GM21786 (cell line): ENCODE results near the gene EXD2.
"Not testable (repeated sequence)": the region's sequence is repeated elsewhere in the genome, so short reads cannot be mapped to it uniquely, and the experiment has no call there.

Experiments
- ATAC-seq: cut with Tn5 transposase; IDR thresholded peaks from one replicate; pipeline ENCODE4 v1.9.1; 2021; ENCODE audit not compliant: unreplicated experiment

The EXD2 gene, protein sequence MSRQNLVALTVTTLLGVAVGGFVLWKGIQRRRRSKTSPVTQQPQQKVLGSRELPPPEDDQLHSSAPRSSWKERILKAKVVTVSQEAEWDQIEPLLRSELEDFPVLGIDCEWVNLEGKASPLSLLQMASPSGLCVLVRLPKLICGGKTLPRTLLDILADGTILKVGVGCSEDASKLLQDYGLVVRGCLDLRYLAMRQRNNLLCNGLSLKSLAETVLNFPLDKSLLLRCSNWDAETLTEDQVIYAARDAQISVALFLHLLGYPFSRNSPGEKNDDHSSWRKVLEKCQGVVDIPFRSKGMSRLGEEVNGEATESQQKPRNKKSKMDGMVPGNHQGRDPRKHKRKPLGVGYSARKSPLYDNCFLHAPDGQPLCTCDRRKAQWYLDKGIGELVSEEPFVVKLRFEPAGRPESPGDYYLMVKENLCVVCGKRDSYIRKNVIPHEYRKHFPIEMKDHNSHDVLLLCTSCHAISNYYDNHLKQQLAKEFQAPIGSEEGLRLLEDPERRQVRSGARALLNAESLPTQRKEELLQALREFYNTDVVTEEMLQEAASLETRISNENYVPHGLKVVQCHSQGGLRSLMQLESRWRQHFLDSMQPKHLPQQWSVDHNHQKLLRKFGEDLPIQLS

DNA sequence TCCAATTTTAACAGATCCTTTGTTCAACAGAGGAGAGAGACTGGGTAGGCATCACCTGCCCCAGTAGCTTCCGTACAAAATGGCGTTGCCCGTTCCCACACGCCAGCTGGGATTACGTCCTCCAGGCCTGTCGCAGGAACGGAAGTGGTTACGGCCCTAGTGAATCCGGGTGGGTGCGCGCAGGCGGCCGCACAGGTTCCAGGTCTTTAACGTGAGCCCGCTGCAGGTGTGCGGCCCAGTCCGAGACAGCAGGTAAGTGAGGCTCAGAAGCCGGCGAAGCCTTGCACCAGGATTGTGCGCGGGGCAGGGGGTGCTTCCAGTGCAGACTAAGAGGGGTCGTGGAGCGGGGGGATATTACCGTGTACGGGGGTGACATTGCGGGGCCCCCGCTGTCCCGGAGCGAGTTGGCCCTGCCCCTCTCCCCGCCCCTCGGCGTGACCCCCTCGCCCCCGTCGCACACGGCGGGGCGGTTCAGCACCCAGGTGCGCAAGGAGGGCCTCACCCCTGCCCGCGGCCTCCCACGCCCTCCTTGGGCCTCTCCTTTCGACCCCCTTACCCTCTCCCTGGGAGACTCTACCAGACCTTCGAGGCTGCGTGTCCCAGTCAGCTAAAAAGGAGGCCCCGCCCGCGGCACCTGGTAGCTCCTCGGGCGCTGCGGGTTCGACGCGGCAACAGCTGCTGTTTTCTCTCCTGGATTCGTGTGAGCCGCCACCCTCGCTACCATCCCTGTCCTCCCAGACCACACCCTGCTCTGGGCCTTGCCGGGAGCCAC lies at the start of gene EXD2:
Gene EXD2, plus strand, starts transcription at position 159 of the 772 bp plus-strand sequence. CDS start 17,973 bp downstream, outside the sequence.
- peak; percentile 84 for ATAC-seq

DNA sequence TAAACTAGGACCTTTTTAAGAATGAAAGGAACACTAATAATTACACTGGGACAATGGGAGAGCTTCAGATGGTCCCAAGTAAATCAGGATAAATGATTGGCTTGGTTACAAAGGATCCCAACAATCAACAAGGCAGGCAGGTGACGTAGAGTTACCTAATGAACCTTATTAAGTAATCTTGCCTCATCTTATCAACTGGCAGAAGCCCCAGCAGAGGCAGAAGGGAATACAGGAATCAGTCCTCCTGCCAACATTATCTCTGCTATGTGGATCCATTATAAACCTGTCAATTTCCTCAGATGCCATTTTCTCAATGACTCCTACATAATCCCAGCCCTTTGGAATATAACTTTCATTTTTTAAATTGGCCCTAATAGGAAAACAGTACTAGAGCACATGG lies 49.7 kb upstream of the EXD2 start:
- no peak for ATAC-seq

DNA sequence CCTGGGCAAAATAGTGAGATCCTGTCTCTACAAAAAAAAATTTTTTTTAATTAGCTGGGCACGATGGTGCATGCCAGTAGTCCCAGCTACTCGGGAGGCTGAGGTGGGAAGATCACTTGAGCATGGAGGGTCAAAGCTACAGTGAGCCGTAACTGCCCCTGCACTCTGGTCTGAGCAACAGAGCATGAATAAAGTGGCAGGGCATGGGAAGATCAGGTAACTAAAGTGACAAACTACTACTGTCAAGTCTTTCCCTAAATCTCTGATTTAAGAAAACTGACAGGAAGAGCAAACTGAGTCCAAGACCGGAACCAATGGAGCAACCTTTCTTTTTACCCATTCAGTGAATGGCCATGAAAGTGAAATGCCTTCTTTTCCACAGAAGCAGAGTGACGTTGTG lies 49.2 kb upstream of the EXD2 start:
- no peak for ATAC-seq

DNA sequence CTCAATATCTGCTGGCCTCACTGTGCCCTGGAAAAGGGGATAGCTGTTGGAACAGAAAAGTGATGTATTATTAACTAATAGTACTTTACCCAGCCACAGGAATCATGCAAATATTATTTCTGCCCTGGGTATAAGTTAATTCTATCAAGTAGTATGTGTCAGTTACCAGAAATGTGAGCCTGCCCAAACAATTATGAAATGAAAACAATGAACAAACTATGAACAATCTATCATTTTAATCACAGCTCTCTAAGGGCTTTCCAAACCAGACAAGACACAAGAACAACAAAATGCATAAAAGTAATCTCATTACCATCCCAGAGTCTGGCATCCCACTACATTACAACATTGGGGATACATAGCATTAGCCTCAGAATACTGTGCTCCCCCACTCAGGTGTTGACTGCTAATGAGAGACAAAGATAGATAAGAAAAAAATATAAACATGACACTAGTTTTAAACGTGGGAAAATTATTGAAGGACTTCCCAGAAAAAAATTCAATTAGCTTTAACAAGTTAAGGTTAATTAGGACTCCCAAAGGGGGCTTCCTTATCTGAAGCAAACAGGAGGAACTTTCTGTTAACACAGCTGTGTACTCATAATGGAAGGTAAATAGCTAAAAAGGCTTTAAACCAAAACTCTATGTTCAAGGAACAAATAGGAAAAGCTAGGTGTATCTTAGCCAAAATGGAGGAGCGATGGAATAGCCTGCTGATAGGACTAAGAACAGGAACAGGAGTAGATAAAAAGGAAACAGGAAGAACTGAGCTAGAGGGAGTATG lies 41.6 kb upstream of the EXD2 start:
- no peak for ATAC-seq

DNA sequence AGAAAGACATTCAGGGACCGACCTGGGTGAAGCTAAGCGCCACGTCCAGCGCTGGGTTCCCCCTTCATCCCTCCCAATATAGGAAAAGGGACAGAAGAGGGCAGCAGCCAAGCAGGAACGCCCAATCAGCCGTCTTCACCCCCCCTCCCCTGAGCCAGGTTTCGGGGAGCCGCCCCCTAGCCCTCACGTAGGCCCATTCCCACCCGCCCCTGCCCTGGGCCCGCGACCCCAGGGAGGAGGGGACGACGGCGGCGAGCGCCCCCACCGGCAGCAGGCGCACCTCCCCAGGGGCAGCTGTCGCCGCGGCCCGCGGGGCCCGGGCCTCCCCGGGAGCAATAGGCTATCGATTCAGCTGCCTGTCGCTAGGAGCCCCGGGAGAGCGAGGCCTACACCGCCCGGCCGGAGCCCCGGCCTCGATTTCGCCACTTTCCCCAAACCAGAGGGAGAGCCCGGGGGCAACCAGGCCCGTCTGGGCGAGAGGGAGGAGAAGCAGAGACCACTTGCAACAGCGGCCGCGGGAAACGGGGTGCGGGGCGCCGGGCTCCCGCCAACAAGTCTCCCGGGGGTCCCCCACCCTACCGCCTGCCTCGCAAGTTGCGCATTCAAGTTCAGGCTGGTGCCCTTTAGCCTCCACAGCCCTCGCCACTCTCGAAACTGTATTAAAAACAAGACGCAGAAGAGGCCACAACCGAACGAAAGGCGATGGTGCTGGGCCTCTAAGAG lies 39.7 kb upstream of the EXD2 start:
- ATAC-seq = no peak

DNA sequence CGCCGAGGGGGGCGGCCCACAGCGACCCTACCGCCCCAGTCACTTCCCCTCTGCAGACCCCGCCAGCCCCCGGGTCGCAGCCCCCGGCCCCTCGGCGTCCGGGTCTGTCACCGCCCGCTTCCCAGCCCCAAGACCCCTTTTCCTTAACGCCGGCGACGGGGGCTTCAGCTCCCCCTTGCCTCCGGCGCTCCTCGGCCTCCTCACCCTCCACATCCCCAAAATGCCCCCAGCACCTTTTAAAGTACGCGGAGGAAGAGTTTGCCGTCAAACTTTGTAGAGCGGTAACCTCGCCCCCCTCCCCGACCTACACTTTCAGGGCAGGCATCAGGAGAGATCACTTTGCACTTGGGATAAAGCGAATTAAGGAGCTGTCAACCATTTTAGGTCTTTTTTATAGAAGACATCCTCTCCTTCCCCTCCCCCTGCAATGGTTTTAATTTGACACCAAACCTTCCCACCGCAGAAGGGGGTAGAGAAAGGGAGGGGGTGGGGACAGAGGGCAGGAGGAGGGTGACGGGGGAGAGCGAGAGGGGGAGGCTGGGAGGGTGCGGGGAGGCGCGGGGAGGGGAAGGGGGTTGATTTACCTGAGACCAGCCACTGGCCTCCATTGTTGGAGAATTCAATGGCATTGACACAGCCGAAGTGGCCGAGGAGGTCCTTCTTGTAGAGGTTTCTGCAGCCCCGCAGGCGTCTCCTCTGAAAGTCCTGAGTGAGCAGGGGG lies 39.0 kb upstream of the EXD2 start:
- ATAC-seq = peak; percentile 2

DNA sequence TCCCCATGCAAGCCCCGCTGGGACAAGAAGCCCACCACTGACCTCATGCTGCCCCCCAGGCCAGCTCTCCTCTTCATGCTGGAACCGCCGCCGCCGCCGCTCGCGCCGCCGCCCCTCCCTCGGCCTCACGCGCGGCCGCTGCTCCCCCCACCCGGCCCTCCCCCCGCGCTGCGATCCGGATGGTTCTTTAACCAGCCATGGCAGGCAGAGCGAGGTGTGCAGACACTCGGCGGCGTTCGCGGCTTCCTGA lies 38.5 kb upstream of the EXD2 start, which contains the start of gene DCAF5:
Gene DCAF5, minus strand, starts transcription at position 218 of the 250 bp plus-strand sequence. Its CDS starts 141 bp downstream, at position 77.
- ATAC-seq = no peak

DNA sequence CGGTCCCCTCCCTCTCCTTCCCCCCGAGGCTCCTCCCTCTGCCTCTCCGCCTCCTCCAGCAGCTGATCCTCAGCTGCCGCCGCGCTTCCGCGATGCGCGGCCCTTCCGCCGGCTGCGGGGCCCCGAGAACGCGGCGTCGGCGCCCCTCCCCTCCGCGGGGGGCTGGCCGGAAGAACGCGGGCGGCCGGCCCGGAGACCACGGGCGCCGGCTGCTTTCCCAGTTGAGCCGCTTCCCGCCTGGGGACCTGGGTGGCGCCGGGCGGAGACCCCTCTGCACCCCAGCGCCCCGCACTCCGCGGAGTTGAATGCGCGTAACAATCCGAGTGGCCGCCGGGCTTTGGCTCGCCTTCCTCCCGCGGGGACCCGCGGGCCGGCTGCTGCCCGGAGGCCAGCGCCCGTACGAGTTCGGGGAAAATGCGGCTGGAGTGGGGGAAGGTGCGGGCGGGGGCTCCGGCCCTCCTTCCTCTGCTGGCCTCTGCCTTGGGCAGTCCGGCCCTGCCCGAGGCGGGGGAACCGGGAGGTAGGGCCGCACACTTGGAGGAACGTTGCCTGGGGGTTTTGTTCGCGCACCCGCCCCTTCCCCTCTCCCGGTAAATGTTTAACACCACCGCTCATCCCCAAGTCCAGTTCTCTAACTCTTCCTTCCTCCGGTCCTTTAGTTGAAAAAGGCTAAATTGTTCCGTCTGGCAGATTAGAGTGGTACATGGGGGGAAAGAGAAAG lies 38.0 kb upstream of the EXD2 start:
- ATAC-seq = peak; percentile 81

DNA sequence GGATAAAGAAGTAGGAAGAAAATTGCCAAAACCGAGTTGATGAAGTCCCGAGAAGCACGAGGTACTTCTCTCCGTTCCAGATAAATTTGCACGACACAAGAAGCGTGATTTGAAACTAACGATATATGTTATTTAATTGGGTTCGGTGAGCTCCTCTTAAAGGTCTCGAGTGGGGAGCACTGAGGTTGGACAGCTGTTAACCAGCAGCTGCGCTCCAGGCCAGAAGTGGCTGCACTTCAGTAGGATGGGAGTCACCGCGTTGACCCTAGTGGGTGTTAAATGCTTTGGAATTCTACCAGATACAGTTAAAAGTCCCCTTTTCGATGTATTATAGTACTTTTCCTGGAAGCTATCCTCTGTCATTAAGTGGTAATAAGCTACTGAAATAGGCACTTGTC lies 37.4 kb upstream of the EXD2 start:
- ATAC-seq = no peak

DNA sequence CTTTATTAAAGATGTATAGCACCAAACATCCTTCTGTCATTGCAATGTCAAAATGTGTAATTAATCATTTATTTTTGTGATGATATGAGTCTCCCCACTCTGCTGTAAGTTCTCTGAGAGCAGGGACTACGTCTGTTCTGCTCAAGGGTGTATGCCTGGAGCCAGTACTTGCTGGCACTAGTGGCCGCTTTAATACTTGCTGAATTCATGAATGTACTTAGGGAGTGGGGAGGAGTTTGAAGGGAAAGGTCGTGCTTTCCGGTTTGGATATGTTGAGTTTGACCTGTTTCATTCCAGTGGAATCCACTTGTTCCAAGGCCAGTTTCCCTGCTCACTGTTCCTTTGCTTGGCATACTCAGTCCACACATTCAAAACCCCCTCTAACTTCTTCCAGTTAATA lies 36.5 kb upstream of the EXD2 start:
- no peak for ATAC-seq

DNA sequence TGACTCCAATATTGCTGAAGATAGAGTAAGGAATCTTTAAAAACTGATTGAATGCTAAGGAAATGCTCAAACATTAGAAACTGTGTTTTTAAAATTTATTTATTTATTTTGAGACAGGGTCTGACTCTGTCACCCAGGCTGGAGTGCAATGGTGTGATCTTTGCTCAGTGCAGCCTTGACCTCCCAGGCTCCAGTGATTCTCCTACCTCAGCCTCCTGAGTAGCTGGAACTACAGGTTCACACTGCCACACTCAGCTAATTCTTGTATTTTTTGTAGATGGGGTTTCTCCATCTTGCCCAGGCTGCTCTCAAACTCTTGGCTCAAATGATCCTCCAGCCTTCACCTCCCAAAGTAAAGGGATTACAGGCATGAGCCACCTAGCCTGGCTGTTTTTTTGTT lies 35.1 kb upstream of the EXD2 start:
- ATAC-seq = no peak

DNA sequence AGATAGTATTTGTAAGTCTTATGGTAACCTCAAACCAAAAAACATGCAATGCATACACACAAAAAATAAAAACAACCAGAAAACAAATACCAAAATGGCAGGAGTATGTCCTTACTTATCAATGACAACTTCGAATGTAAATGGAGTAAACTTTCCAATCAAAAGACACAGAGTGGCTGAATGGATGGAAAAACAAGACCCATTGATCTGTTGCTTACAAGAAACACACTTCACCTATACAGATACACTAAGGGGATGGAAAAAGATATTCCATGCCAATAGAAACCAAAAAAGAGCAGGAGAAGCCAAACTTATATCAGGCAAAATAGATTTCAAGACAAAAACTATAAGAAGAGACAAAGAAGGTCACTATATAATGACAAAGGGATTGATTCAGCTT lies 29.7 kb upstream of the EXD2 start:
- ATAC-seq = no peak

DNA sequence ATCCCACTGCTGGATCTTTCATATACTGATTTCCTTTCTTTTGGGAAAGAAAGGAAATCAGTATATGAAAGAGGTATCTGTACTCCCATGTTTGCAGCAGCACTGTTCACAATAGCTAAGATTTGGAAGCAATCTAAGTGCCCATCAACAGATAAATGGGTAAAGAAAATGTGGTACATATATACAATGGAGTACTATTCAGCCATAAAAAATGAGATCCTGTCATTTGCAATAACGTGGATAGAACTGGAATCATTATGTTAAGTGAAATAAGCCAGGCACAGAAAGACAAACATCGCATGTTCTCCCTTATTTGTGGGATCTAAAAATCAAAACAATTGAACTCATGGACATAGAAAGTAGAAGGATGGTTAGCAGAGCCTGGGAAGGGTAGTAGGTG lies 25.5 kb upstream of the EXD2 start:
- not testable (repeated sequence) for ATAC-seq

DNA sequence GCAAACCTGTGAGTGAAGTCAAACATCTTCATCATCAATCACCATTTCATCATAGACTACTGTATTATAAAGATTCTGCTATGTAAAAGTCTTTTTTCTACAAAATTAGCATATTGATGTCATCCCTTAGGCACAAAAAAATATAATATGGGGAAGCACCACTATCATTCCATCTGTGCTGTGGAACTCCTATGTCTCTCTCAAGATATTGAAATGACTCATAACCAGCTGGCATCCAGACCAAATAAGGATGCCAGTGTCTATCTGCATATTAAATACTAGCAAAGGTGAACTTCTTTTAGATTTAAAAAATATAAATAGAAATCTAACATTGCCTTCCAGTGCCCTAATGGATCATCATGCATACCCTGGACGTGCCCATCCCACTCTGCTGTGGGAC lies 20.5 kb upstream of the EXD2 start:
- no peak for ATAC-seq

DNA sequence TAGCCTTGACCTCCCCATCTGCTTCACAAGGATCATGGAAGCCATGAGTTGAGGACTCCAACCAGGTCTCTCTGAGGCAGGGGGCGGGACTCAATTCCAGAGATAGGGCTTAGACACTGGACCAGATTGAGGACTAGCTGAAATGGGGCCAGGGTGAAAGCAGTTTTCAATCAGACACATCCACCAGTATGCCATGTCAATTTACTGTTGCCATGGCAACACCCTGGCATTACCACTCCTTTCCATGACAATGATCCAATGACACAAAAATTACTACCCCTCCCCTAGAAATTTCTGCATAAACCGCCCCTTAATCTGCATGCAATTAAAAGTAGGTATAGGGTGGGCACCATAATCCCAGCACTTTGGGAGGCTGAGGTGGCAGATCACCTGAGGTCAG lies 19.7 kb upstream of the EXD2 start:
- no peak for ATAC-seq

DNA sequence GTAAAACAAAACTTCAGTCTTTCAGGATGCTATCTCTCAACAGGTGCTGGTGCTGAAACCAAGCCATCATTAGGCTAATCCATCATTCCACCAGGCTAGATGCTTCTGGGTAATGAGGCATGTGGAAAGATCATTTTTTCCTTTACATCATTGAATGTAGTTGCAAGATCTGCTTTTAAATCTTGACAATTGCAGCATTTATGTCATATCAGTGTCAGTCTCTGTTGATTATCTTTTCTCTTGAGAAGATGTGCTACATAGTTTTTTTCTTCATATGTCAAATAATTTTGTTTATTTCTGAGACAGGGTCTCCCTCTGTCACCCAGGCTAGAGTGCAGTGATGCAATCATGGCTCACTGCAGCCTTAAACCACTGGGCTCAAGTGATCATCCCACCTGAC lies 16.2 kb upstream of the EXD2 start:
- no peak for ATAC-seq

DNA sequence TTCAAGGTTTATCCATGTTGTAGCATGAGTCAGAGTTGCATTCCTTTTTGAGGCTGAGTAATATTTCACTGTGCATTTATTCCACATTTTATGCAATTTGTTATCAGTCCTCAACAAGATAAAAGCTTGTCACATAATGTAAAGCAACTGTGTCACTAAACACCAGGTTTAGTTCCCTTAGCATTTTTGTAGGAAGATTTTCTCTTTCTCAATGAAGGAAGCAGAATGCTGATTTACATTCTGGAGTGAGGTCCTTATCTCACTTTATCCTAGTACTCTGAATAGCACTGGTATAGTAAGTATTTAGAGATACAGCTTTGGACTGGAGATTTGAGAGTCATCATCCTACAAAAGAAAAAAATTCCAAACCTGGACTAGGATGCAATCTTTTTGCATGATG lies 9.8 kb upstream of the EXD2 start:
- ATAC-seq = no peak

DNA sequence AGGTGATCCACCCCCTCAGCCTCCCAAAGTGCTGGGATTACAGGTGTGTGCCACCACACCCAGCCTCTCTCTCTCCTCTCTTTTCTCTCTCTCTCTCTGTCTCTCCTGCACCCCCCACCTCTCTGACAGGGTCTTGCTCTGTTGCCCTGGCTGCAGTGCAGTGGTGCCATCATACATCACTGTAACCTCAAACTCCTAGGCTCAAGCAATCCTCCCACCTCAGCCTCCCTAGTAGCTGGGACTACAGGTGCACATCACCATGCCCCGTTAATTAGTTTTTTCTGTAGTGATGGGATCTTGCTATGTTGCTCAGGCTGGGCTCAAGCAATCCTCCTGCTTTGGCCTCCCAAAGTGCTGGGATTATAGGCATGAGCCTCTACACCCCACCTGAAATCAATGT lies 8.7 kb upstream of the EXD2 start:
- ATAC-seq = not testable (repeated sequence)

DNA sequence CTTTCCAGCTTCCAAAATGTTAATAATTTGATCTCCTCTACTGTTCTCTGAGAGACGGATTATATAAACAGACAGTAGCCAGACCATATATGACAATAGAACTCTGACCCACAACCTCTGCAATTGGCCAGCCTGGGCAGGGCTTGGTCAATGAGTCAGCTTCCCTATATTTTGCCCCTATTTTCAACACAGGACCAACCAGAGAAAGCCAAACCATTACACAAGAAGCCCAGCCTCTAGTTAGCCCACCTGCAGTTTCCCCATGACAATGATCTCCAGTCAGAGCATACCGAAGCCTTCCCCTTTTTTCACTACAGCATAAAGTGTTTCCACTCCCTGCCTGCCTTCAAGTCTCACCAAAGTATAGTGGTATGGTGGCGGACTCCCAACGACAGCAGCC lies 7.6 kb upstream of the EXD2 start:
- ATAC-seq = no peak
